K562 (cell line): ENCODE data around the gene MAPT. TPM values are rescaled to one million over a fixed set of nuclear protein-coding genes. Genes with fewer than 3 reads are reported as not detected.
A peak's percentile ranks its signal among the peaks of the same experiment; 100 is the strongest.
"Not testable (repeated sequence)": the region's sequence is repeated elsewhere in the genome, so short reads cannot be mapped to it uniquely, and the experiment has no call there.

ENCODE experiments used
- ATAC-seq: fragments of 200-7000 bp; cut with Tn5 transposase; 3 replicates; pipeline ENCODE4 v1.9.1; 2020; ENCODE audit warnings: moderate library complexity
- BruUV-seq: library from RNA; stranded (reverse); fragments of 400-500 nt; replicated peaks from 2 replicates; lab custom pipeline; 2021; lab: Mats Ljungman, UMichigan
- CTCF ChIA-PET: fragments of 300-600 bp; formaldehyde crosslinking; extraction: SDS; loops from one replicate; lab custom pipeline; 2021; ENCODE audit warnings: low intra/inter-chr PET ratio; lab: Yijun Ruan, JAX
- POLR2A ChIA-PET: fragments of 300-600, 350-650 bp; sonication (Branson Sonifier 250); formaldehyde crosslinking; extraction: SDS; loops from one replicate; lab custom pipeline; 2021; ENCODE audit warnings: antibody characterized with exemption, inconsistent platforms; lab: Yijun Ruan, JAX
- DNase-seq, 4 experiments: peaks; one replicate each; pipeline versions ENCODE4 v3.0.0 to v3.0.0-alpha.2; 2011 to 2018; ENCODE audit warnings: low spot score in 3 of 4, mixed read lengths in 3 of 4; ENCODE audit errors: extremely low read depth in 1 of 4
- FAIRE-seq: peaks from 2 replicates; lab custom pipeline; 2011; peaks lifted over from hg19 to GRCh38; lab: Jason Lieb, UNC
- H2AFZ ChIP-seq: 2 replicates; pipeline ENCODE4 v1.6.0; 2011; ENCODE audit warnings: low read depth, low read length, control low read depth, inconsistent platforms
- H3K27ac ChIP-seq: fragments of 200-600 bp; 3 replicates; pipeline ENCODE4 v1.8.0; 2011; ENCODE audit warnings: low read depth, mild to moderate bottlenecking, control low read depth, inconsistent platforms, low read length, moderate library complexity, mixed read lengths; ENCODE audit errors: extremely low read depth
- H3K27me3 ChIP-seq, 2 experiments: fragments of 300-600 bp in 1 of 2; 2 replicates in 1 of 2; 3 replicates in 1 of 2; pipeline versions ENCODE4 v1.6.0 to v1.8.0; 2011; ENCODE audit warnings: inconsistent platforms in 2 of 2, low read length in 2 of 2, mild to moderate bottlenecking in 1 of 2, mixed read lengths in 1 of 2, moderate library complexity in 1 of 2; ENCODE audit not compliant: control insufficient read depth in 2 of 2, insufficient read depth in 2 of 2
- H3K36me3 ChIP-seq: fragments of 300-600 bp; 3 replicates; pipeline ENCODE4 v1.8.0; 2011; ENCODE audit warnings: mild to moderate bottlenecking, low read length, inconsistent platforms; ENCODE audit not compliant: control insufficient read depth, insufficient read depth
- H3K4me1 ChIP-seq, 2 experiments: fragments of 200-600 bp in 1 of 2; replicated peaks in 1 of 2; 2 replicates in 1 of 2; 3 replicates in 1 of 2; pipeline versions ENCODE4 v1.5.1 to v1.8.0; 2011; ENCODE audit warnings: inconsistent platforms in 2 of 2, low read length in 2 of 2, mild to moderate bottlenecking in 1 of 2, mixed read lengths in 1 of 2, moderate library complexity in 1 of 2; ENCODE audit not compliant: control insufficient read depth in 2 of 2, insufficient read depth in 2 of 2
- H3K4me2 ChIP-seq: 2 replicates; pipeline ENCODE4 v1.6.1; 2011; ENCODE audit warnings: low read length, control low read depth, inconsistent platforms, mixed read lengths; ENCODE audit not compliant: insufficient read depth
- H3K4me3 ChIP-seq: fragments of 200-600 bp; sonication (generic), shearing (Covaris generic); 2 replicates; pipeline ENCODE4 v1.5.1; 2016; ENCODE audit warnings: control low read depth, inconsistent platforms
- H3K79me2 ChIP-seq: fragments of 200-600 bp; 3 replicates; pipeline ENCODE4 v1.8.0; 2011; ENCODE audit warnings: low read length, inconsistent platforms; ENCODE audit not compliant: control insufficient read depth, insufficient read depth
- H3K9ac ChIP-seq, 2 experiments: 2 replicates each; pipeline versions ENCODE4 v1.6.0 to v1.6.1; 2011; ENCODE audit warnings: low read depth in 2 of 2, low read length in 2 of 2, control low read depth in 1 of 2, inconsistent platforms in 1 of 2, mild to moderate bottlenecking in 1 of 2, mixed read lengths in 1 of 2; ENCODE audit not compliant: insufficient read depth in 1 of 2
- H3K9me1 ChIP-seq: one replicate; pipeline ENCODE4 v1.6.0; 2011; ENCODE audit warnings: inconsistent platforms, mild to moderate bottlenecking, low read length, moderate library complexity; ENCODE audit not compliant: control insufficient read depth, insufficient read depth
- H3K9me3 ChIP-seq: replicated peaks from 2 replicates; pipeline ENCODE4 v1.5.1; 2011; ENCODE audit warnings: low read depth, low read length, inconsistent platforms; ENCODE audit not compliant: control insufficient read depth, insufficient read depth
- H4K20me1 ChIP-seq: replicated peaks from 2 replicates; pipeline ENCODE4 v1.6.1; 2011; ENCODE audit warnings: low read length, inconsistent platforms, mixed read lengths; ENCODE audit not compliant: control insufficient read depth, insufficient read depth
- KDM1A ChIP-seq, 2 experiments: fragments of 450-650 bp; IDR thresholded peaks; 2 replicates each; pipeline ENCODE4 v1.6.1; 2016; ENCODE audit warnings: mild to moderate bottlenecking in 2 of 2
- MCM3 ChIP-seq: fragments of 450-650 bp; IDR thresholded peaks from 2 replicates; pipeline ENCODE4 v1.6.1; 2016
- RBM25 ChIP-seq: fragments of 200-400 bp; formaldehyde crosslinking; IDR thresholded peaks from 2 replicates; pipeline ENCODE4 v1.6.1; 2018; ENCODE audit warnings: low read length, low read depth, moderate library complexity; ENCODE audit not compliant: severe bottlenecking
- ZNF146 ChIP-seq: IDR thresholded peaks from one replicate; pipeline ENCODE4 v1.6.1; 2018; ENCODE audit warnings: missing compliant biosample characterization; ENCODE audit not compliant: unreplicated experiment
- ZNF316 ChIP-seq: fragments of 450-650 bp; IDR thresholded peaks from 2 replicates; pipeline ENCODE4 v1.6.1; 2016
- WGBS: fragments of 100-300 bp; shearing (Covaris generic); methylation state at CpG from one replicate; pipeline ENCODE4 v1.1.6; 2016; ENCODE audit warnings: low coverage, mixed read lengths; ENCODE audit not compliant: insufficient coverage; ENCODE audit errors: missing lambda C conversion rate; 5-methylcytosine and 5-hydroxymethylcytosine counted together
- in situ Hi-C: fragments of 300-500 bp; cut with MboI; formaldehyde crosslinking; loops from 4 replicates; pipeline ENCODE4 v1.15.0; 2018; ENCODE audit warnings: inconsistent platforms, mixed read lengths
- intact Hi-C: fragments of 100-400 bp; cut with micrococcal nuclease; formaldehyde crosslinking; loops from 2 replicates; pipeline ENCODE4 v1.14.2; 2022
- polyA plus RNA-seq, 8 experiments: library from polyadenylated mRNA; depleted of rRNA in 4 of 8; stranded (reverse) in 5 of 8; unstranded in 3 of 8; fragments of >200 nt; fragmentation: Nextera tagmentation in 2 of 8; fragmentation: Illumina TruSeq in 1 of 8; extraction: Ambion mirVana in 2 of 8; extraction: Trizol in 1 of 8; gene quantifications; 2 replicates each; pipeline versions ENCODE4 v1.2.1 to v1.2.3, GENCODE V29; 2011 to 2014; ENCODE audit warnings: inconsistent platforms in 1 of 8, missing spikeins in 1 of 8
- total RNA-seq, 7 experiments: library from RNA; depleted of rRNA in 6 of 7; stranded (reverse); fragments of >200 nt in 6 of 7; fragmentation: Illumina TruSeq in 2 of 7; extraction: Trizol in 2 of 7; gene quantifications; 2 replicates each; pipeline versions ENCODE4 v1.2.1 to v1.2.3, GENCODE V29; 2011 to 2021; ENCODE audit warnings: low replicate concordance in 1 of 7

The MAPT gene
- total and polyA plus RNA-seq, 9 of the 15 experiments (the other 6 are each of a cell fraction or from before 2014, with no cell fraction given) = 0.04 to 1.1 (median 0.36) TPM

- peak in 1 of 2 experiments; percentile 30; a peak in 1 of 4 replicates for TF ChIP-seq KDM1A (IDR thresholded peaks at IDR 0.05)
- TF ChIP-seq RBM25 = peak; percentile 70
- TF ChIP-seq ZNF146 (CRISPR knock-in tag) = peak; percentile 94
- DNase-seq, BruUV-seq, POLR2A ChIA-PET, H3K79me2 ChIP-seq, H3K4me3 ChIP-seq, H3K9me3 ChIP-seq, intact Hi-C loops, H3K9me1 ChIP-seq, ATAC-seq, H3K9ac ChIP-seq, FAIRE-seq, H2AFZ ChIP-seq, H3K4me2 ChIP-seq, H3K27ac ChIP-seq, CTCF ChIA-PET, H4K20me1 ChIP-seq, H3K36me3 ChIP-seq: not testable (repeated sequence)
- Histone ChIP-seq H3K4me1 (peaks cover 0 to 20% of the 10 kb centered on the region in 2 experiments; a peak in 4 of 5 replicates), H3K27me3 (peaks cover 3 to 19% of the 10 kb centered on the region in 2 experiments; a peak in 3 of 5 replicates)
- in situ Hi-C loops = loop anchor here (10.0 kb wide), 1 partner anchor 279 kb away; no protein-coding TSS in a partner anchor
- 36% methylated on average over 1 of the region's 1 CpG for WGBS
These were observed 111.7 kb downstream of the MAPT start for GRCh38 chr17:46006082-46006481.

- ATAC-seq (no peak), FAIRE-seq (no peak), DNase-seq (no peak)
- BruUV-seq = no TSS peak
- Histone ChIP-seq H3K9me1 (no peaks in the 10 kb centered on the region), H3K9me3 (no peaks in the 10 kb centered on the region), H3K4me1 (peaks cover 0 to 26% of the 10 kb centered on the region in 2 experiments; a peak in 4 of 5 replicates), H3K27ac (no peak overlapping the region), H3K9ac (no peak overlapping the region), H2AFZ (no peak overlapping the region), H3K36me3 (no peaks in the 10 kb centered on the region), H3K79me2 (no peaks in the 10 kb centered on the region), H3K4me3 (no peak overlapping the region), H3K4me2 (no peak overlapping the region), H4K20me1 (peaks cover 3% of the 10 kb centered on the region; the same call in 1 of the 2 replicates), H3K27me3 (peaks cover 3 to 32% of the 10 kb centered on the region in 2 experiments; a peak in 3 of 5 replicates)
- WGBS = 8% methylated on average over 2 of the region's 2 CpGs
- ChIA-PET CTCF (no interaction called here), POLR2A (interaction anchor here (1.4 kb wide), 1 partner anchor 12 kb away, joined by 3 read pairs; no protein-coding TSS in a partner anchor)
- in situ Hi-C loops = loop anchor here (10.0 kb wide), 1 partner anchor 277 kb away; no protein-coding TSS in a partner anchor
- TF ChIP-seq ZNF316 (peak; percentile 63; the same call in 1 of the 2 replicates), MCM3 (no peak)
- intact Hi-C loops = no loop called here
These were observed 113.2 kb downstream of the MAPT start for GRCh38 chr17:46007461-46007965.
